Loucy (cell line): ENCODE data around the gene OGT.

ENCODE experiments used
- CTCF ChIP-seq: fragments of 200-600 bp; sonication (generic); conservative IDR thresholded peaks from 2 replicates; pipeline ENCODE4 v1.5.1; 2014; ENCODE audit warnings: mild to moderate bottlenecking, antibody characterized with exemption, low read length
- EZH2phosphoT487 ChIP-seq: fragments of 200-600 bp; IDR thresholded peaks from 2 replicates; pipeline ENCODE4 v1.6.1; 2018; ENCODE audit warnings: antibody characterized with exemption, mild to moderate bottlenecking, moderate library complexity, borderline replicate concordance

- no peak for TF ChIP-seq CTCF
- no peak for TF ChIP-seq EZH2phosphoT487
These were observed 39.7 kb upstream of the OGT start for GRCh38 chrX:71493111-71493613.
